H1 (cell line): Measurements from ENCODE around the gene ARHGAP22. TPM values are rescaled to one million over a fixed set of nuclear protein-coding genes. Genes with fewer than 3 reads are reported as not detected.

Source experiments
- CTCF ChIA-PET: fragments of 300-600 bp; sonication (Branson Sonifier 250); formaldehyde crosslinking; loops from one replicate; lab custom pipeline; 2021; ENCODE audit not compliant: partially characterized antibody; lab: Charles Lee
- POLR2A ChIA-PET: fragments of 300-600 bp; sonication (Branson Sonifier 250); formaldehyde crosslinking; loops from one replicate; lab custom pipeline; 2021; ENCODE audit warnings: inconsistent platforms; ENCODE audit not compliant: partially characterized antibody; lab: Charles Lee
- DNase-seq, 2 experiments: peaks; one replicate each; pipeline versions ENCODE4 v3.0.0 to v3.0.0-alpha.2; 2010 to 2022; ENCODE audit warnings: low spot score in 2 of 2, low read depth in 1 of 2, mixed read lengths in 1 of 2
- FAIRE-seq: peaks from 2 replicates; lab custom pipeline; 2011; peaks lifted over from hg19 to GRCh38; lab: Jason Lieb, UNC
- H2AFZ ChIP-seq: 2 replicates; pipeline ENCODE4 v1.8.1; 2012; ENCODE audit warnings: low read length, inconsistent platforms
- H2AK5ac ChIP-seq: 2 replicates; pipeline ENCODE4 v1.6.1; 2013; ENCODE audit warnings: low read depth, low read length
- H2BK120ac ChIP-seq: replicated peaks from 2 replicates; pipeline ENCODE3; 2013; ENCODE audit warnings: low read depth, low read length, inconsistent platforms
- H2BK12ac ChIP-seq: 2 replicates; pipeline ENCODE4 v1.6.1; 2013; ENCODE audit warnings: low read depth, low read length
- H2BK15ac ChIP-seq: 2 replicates; pipeline ENCODE4 v1.6.1; 2013; ENCODE audit warnings: low read length
- H2BK20ac ChIP-seq: 2 replicates; pipeline ENCODE4 v1.6.1; 2013; ENCODE audit warnings: low read length
- H2BK5ac ChIP-seq: 2 replicates; pipeline ENCODE4 v1.6.1; 2013; ENCODE audit warnings: low read depth, low read length
- H3K14ac ChIP-seq: 2 replicates; pipeline ENCODE4 v1.6.1; 2013; ENCODE audit warnings: inconsistent platforms; ENCODE audit not compliant: insufficient read length
- H3K18ac ChIP-seq: 2 replicates; pipeline ENCODE4 v1.6.1; 2013; ENCODE audit warnings: low read length; ENCODE audit errors: extremely low read depth
- H3K23ac ChIP-seq: 2 replicates; pipeline ENCODE4 v1.6.1; 2013; ENCODE audit warnings: inconsistent platforms; ENCODE audit not compliant: insufficient read length
- H3K23me2 ChIP-seq: 2 replicates; pipeline ENCODE4 v1.6.1; 2013; ENCODE audit warnings: low read depth, low read length
- H3K27ac ChIP-seq: 2 replicates; pipeline ENCODE4 v1.6.1; 2011; ENCODE audit warnings: low read depth, low read length, inconsistent platforms
- H3K27me3 ChIP-seq, 4 experiments: replicated peaks in 1 of 4; 1 replicate in 1 of 4; 2 replicates in 3 of 4; pipeline versions ENCODE4 v1.6.1 to v1.8.1; 2011 to 2013; ENCODE audit warnings: low read length in 3 of 4, mild to moderate bottlenecking in 3 of 4, inconsistent platforms in 2 of 4, mixed read lengths in 2 of 4, moderate library complexity in 1 of 4; ENCODE audit not compliant: control insufficient read depth in 3 of 4, insufficient read depth in 3 of 4; ENCODE audit errors: extremely low read depth in 1 of 4
- H3K36me3 ChIP-seq, 4 experiments: 2 replicates each; pipeline versions ENCODE4 v1.6.1 to v1.8.1; 2011 to 2013; ENCODE audit warnings: mild to moderate bottlenecking in 4 of 4, low read length in 3 of 4, moderate library complexity in 2 of 4, control low read depth in 1 of 4, inconsistent platforms in 1 of 4; ENCODE audit not compliant: insufficient read depth in 4 of 4, control insufficient read depth in 2 of 4
- H3K4ac ChIP-seq: replicated peaks from 2 replicates; pipeline ENCODE3; 2013; ENCODE audit warnings: low read length, low read depth, mixed read lengths, inconsistent platforms; ENCODE audit not compliant: insufficient read length
- H3K4me1 ChIP-seq, 4 experiments: replicated peaks in 1 of 4; 1 replicate in 1 of 4; 2 replicates in 3 of 4; pipeline versions ENCODE4 v1.6.1 to v1.8.1; 2011 to 2013; ENCODE audit warnings: low read length in 3 of 4, inconsistent platforms in 2 of 4, mixed read lengths in 1 of 4; ENCODE audit not compliant: insufficient read depth in 4 of 4, control insufficient read depth in 3 of 4
- H3K4me2 ChIP-seq, 2 experiments: 2 replicates each; pipeline versions ENCODE4 v1.6.1 to v1.8.1; 2011 to 2013; ENCODE audit warnings: low read depth in 2 of 2, low read length in 2 of 2, control low read depth in 1 of 2, inconsistent platforms in 1 of 2, mild to moderate bottlenecking in 1 of 2; ENCODE audit not compliant: insufficient read depth in 1 of 2
- H3K4me3 ChIP-seq, 4 experiments: fragments of 200-600, 300-600 bp in 1 of 4; sonication (generic), shearing (Covaris generic), sonication (Bioruptor Twin) in 1 of 4; 2 replicates each; pipeline versions ENCODE4 v1.5.1 to v1.8.1; 2011 to 2016; ENCODE audit warnings: low read length in 4 of 4, low read depth in 3 of 4, control low read depth in 2 of 4, inconsistent platforms in 2 of 4, mild to moderate bottlenecking in 2 of 4, mixed read lengths in 1 of 4, moderate library complexity in 1 of 4; ENCODE audit not compliant: insufficient read depth in 2 of 4; ENCODE audit errors: extremely low read depth in 1 of 4
- H3K56ac ChIP-seq: replicated peaks from 2 replicates; pipeline ENCODE3; 2013; ENCODE audit warnings: low read depth, mild to moderate bottlenecking, mixed read lengths, low read length, inconsistent platforms; ENCODE audit not compliant: insufficient read length
- H3K79me1 ChIP-seq: 2 replicates; pipeline ENCODE4 v1.6.1; 2013; ENCODE audit warnings: low read depth, low read length, control low read depth
- H3K79me2 ChIP-seq, 2 experiments: 2 replicates each; pipeline versions ENCODE4 v1.6.1 to v1.8.1; 2012 to 2013; ENCODE audit warnings: low read length in 2 of 2, mild to moderate bottlenecking in 2 of 2, inconsistent platforms in 1 of 2; ENCODE audit not compliant: insufficient read depth in 2 of 2, control insufficient read depth in 1 of 2
- H3K9ac ChIP-seq, 4 experiments: replicated peaks in 1 of 4; 1 replicate in 1 of 4; 2 replicates in 3 of 4; pipeline versions ENCODE4 v1.6.1 to v1.8.1; 2011 to 2013; ENCODE audit warnings: low read depth in 3 of 4, low read length in 3 of 4, control low read depth in 2 of 4, mild to moderate bottlenecking in 2 of 4, moderate library complexity in 2 of 4, inconsistent platforms in 1 of 4; ENCODE audit errors: extremely low read depth in 1 of 4
- H3K9me3 ChIP-seq, 2 experiments: 2 replicates each; pipeline versions ENCODE4 v1.6.1 to v1.8.1; 2012 to 2013; ENCODE audit warnings: mild to moderate bottlenecking in 2 of 2, moderate library complexity in 2 of 2, control low read depth in 1 of 2, inconsistent platforms in 1 of 2, low read depth in 1 of 2, low read length in 1 of 2, mixed read lengths in 1 of 2; ENCODE audit not compliant: insufficient read depth in 2 of 2
- H4K20me1 ChIP-seq, 2 experiments: replicated peaks in 1 of 2; 2 replicates each; pipeline versions ENCODE3 to v1.8.1; 2011 to 2013; ENCODE audit warnings: inconsistent platforms in 2 of 2, low read length in 2 of 2, mild to moderate bottlenecking in 1 of 2; ENCODE audit not compliant: insufficient read depth in 2 of 2, control insufficient read depth in 1 of 2
- H4K5ac ChIP-seq: 2 replicates; pipeline ENCODE4 v1.6.1; 2013; ENCODE audit warnings: low read length, low read depth, mixed read lengths, inconsistent platforms; ENCODE audit not compliant: insufficient read length
- H4K8ac ChIP-seq: 2 replicates; pipeline ENCODE4 v1.8.0; 2013; ENCODE audit warnings: mild to moderate bottlenecking, moderate library complexity, low read length, inconsistent platforms; ENCODE audit not compliant: insufficient read depth; ENCODE audit errors: extremely low read depth
- H4K91ac ChIP-seq: replicated peaks from 2 replicates; pipeline ENCODE3; 2013; ENCODE audit warnings: low read length, mixed read lengths, inconsistent platforms; ENCODE audit not compliant: insufficient read length
- BCL11A ChIP-seq, 2 experiments: IDR thresholded peaks; one replicate each; pipeline ENCODE4 v1.6.1; 2011; ENCODE audit warnings: low read depth in 2 of 2, low read length in 2 of 2, mild to moderate bottlenecking in 2 of 2
- CREB1 ChIP-seq: IDR thresholded peaks from 2 replicates; pipeline ENCODE4 v1.6.1; 2012; ENCODE audit warnings: inconsistent platforms
- GTF2F1 ChIP-seq: IDR thresholded peaks from 2 replicates; pipeline ENCODE4 v1.6.1; 2012; ENCODE audit warnings: low read depth, low read length, improper control_type of control experiment, borderline replicate concordance
- KDM5A ChIP-seq: fragments of 200-600 bp; IDR thresholded peaks from 2 replicates; pipeline ENCODE4 v1.7.1; 2012; ENCODE audit warnings: mild to moderate bottlenecking, low read length, inconsistent platforms, mixed read lengths
- MAFK ChIP-seq: IDR thresholded peaks from 2 replicates; pipeline ENCODE4 v1.6.1; 2012; ENCODE audit warnings: low read depth, mild to moderate bottlenecking, improper control_type of control experiment, low read length
- MAX ChIP-seq: IDR thresholded peaks from 2 replicates; pipeline ENCODE4 v1.6.1; 2012; ENCODE audit warnings: inconsistent platforms
- PHF8 ChIP-seq: fragments of 200-600 bp; sonication (generic); conservative IDR thresholded peaks from 2 replicates; pipeline ENCODE4 v1.7.1; 2012; ENCODE audit warnings: low read depth, mild to moderate bottlenecking, inconsistent platforms, low read length, moderate library complexity
- POU5F1 ChIP-seq: IDR thresholded peaks from 2 replicates; pipeline ENCODE4 v1.6.1; 2011; ENCODE audit warnings: low read depth, mild to moderate bottlenecking, low read length, moderate library complexity
- TAF1 ChIP-seq: IDR thresholded peaks from 2 replicates; pipeline ENCODE4 v1.6.1; 2011; ENCODE audit warnings: mild to moderate bottlenecking, low read depth, low read length
- TAF7 ChIP-seq: optimal IDR thresholded peaks from 2 replicates; pipeline ENCODE3; 2011; ENCODE audit warnings: low read depth, mild to moderate bottlenecking, inconsistent platforms, low read length, moderate library complexity, borderline replicate concordance
- TCF12 ChIP-seq: IDR thresholded peaks from 2 replicates; pipeline ENCODE4 v1.6.1; 2011; ENCODE audit warnings: low read depth, mild to moderate bottlenecking, low read length
- ZNF274 ChIP-seq: IDR thresholded peaks from 2 replicates; pipeline ENCODE4 v1.7.0; 2012; ENCODE audit warnings: low read length, borderline replicate concordance; ENCODE audit errors: extremely low read depth
- WGBS, 2 experiments: shearing (Covaris generic) in 1 of 2; methylation state at CpG; one replicate each; pipeline versions ENCODE4 v1.1.6 to v1.1.7; 2013 to 2015; ENCODE audit warnings: low lambda C conversion rate in 2 of 2, mixed read lengths in 2 of 2, inconsistent platforms in 1 of 2, low coverage in 1 of 2, missing lambda C conversion rate in 1 of 2; ENCODE audit not compliant: insufficient replicate concordance in 2 of 2, insufficient coverage in 1 of 2, insufficient read length in 1 of 2; ENCODE audit errors: extremely low coverage in 1 of 2, missing lambda C conversion rate in 1 of 2; 5-methylcytosine and 5-hydroxymethylcytosine counted together
- polyA plus RNA-seq, 7 experiments: library from polyadenylated mRNA; depleted of rRNA in 3 of 7; stranded (reverse) in 5 of 7; unstranded in 2 of 7; fragments of >200 nt in 5 of 7; fragments of 200-250 nt in 2 of 7; gene quantifications; 1 replicate in 5 of 7; 2 replicates in 1 of 7; 4 replicates in 1 of 7; pipeline versions ENCODE4 v1.2.1 to v1.2.3, GENCODE V29; 2011 to 2013; ENCODE audit warnings: missing spikeins in 2 of 7, mixed read lengths in 2 of 7
- total RNA-seq: library from RNA; stranded (reverse); fragmentation: NEBNext Ultra II Directional; extraction: Animal tissue kit (Norgen Biotek cat#: 25700); gene quantifications from 2 replicates; pipeline ENCODE4 v1.2.1, GENCODE V29; 2021
- TF ChIP-seq, protein P1 (sequence below): IDR thresholded peaks from 2 replicates; pipeline ENCODE4 v1.6.1; 2012; ENCODE audit warnings: low read length, inconsistent platforms

The ARHGAP22 gene
- total and polyA plus RNA-seq, 2 of the 8 experiments (the other 6 are each of a cell fraction or from before 2014, with no cell fraction given), result 3.6 to 11.2 TPM

DNA sequence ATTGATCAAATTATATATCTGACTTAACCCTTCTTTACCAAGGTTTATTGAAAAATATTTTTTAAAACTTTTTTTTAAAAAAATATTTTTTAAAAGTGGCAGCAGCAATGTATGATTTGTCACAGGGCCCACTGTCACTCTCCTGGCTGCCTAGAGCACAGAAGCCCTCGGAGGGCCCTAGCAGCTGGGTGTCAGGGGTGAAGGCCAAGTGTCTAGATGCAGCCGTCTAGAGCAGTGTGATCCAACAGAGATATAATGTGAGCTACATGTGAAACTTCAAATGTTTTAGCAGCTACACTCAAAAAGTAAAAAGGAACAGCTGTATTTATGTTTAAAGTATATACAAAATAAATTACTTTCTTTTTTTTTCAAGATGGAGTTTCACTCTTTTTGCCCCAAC, 112.7 kb downstream of the ARHGAP22 start:
- H3K27me3 ChIP-seq, result no peaks in the 10 kb centered on the region
- no peak overlapping the region for H3K18ac ChIP-seq
- no peak for DNase-seq
- H2BK12ac ChIP-seq, result no peak overlapping the region
- H3K23ac ChIP-seq, result no peak overlapping the region
- no peaks in the 10 kb centered on the region; a peak in 1 of 7 replicates for H3K4me1 ChIP-seq
- H3K79me1 ChIP-seq, result peaks cover 2% of the 10 kb centered on the region; the same call in 1 of the 2 replicates
- H3K27ac ChIP-seq, result no peak overlapping the region
- no peak overlapping the region for H2BK5ac ChIP-seq
- no peak overlapping the region for H3K4ac ChIP-seq
- H3K4me2 ChIP-seq, result no peak overlapping the region
- no peak overlapping the region for H3K14ac ChIP-seq
- no peak overlapping the region for H2BK15ac ChIP-seq
- H2AK5ac ChIP-seq, result no peak overlapping the region
- H3K4me3 ChIP-seq, result no peak overlapping the region
- WGBS, 2 experiments, result 81% methylated on average over 2 of the region's 2 CpGs; no CpG with 5 or more reads in 1 of the 2 experiments
- no peaks in the 10 kb centered on the region; the same call in 1 of the 2 replicates for H3K23me2 ChIP-seq
- no peaks in the 10 kb centered on the region for H3K36me3 ChIP-seq
- H3K9ac ChIP-seq, result no peak overlapping the region
- H4K91ac ChIP-seq, result no peak overlapping the region
- H4K8ac ChIP-seq, result no peak overlapping the region
- FAIRE-seq, result no peak
- POLR2A ChIA-PET, result no interaction called here
- no peaks in the 10 kb centered on the region for H3K79me2 ChIP-seq
- H3K9me3 ChIP-seq, result no peaks in the 10 kb centered on the region
- H2BK120ac ChIP-seq, result no peak overlapping the region
- H4K5ac ChIP-seq, result no peak overlapping the region
- H2AFZ ChIP-seq, result no peak overlapping the region
- H4K20me1 ChIP-seq, result peaks cover 0 to 6% of the 10 kb centered on the region in 2 experiments
- H2BK20ac ChIP-seq, result no peak overlapping the region
- CTCF ChIA-PET, result interaction anchor here (2.1 to 12.0 kb wide), 2 partner anchors 12 to 47 kb away, joined by 12 to 87 read pairs; no protein-coding TSS in a partner anchor
- no peak overlapping the region for H3K56ac ChIP-seq
- TF ChIP-seq ZNF274 (no peak), BCL11A (IDR thresholded peaks at IDR 0.05; ENCODE audit: low read depth in 2 of 2, low read length in 2 of 2) (no peak), POU5F1 (no peak), CREB1 (no peak), MAX (no peak), TAF7 (no peak), GTF2F1 (no peak), PHF8 (no peak), MAFK (no peak), KDM5A (no peak), TCF12 (no peak), TAF1 (no peak)
- TF ChIP-seq, protein P1, sequence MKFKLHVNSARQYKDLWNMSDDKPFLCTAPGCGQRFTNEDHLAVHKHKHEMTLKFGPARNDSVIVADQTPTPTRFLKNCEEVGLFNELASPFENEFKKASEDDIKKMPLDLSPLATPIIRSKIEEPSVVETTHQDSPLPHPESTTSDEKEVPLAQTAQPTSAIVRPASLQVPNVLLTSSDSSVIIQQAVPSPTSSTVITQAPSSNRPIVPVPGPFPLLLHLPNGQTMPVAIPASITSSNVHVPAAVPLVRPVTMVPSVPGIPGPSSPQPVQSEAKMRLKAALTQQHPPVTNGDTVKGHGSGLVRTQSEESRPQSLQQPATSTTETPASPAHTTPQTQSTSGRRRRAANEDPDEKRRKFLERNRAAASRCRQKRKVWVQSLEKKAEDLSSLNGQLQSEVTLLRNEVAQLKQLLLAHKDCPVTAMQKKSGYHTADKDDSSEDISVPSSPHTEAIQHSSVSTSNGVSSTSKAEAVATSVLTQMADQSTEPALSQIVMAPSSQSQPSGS, result no peak
